Measurements from ENCODE around the gene APMAP. TPM values are rescaled to one million over a fixed set of nuclear protein-coding genes. Genes with fewer than 3 reads are reported as not detected.
A peak's percentile ranks its signal among the peaks of the same experiment; 100 is the strongest.

APMAP gene
- total RNA-seq, 1 donor from 2014 or later: 76.3 TPM

GRCh38 chr20:24935766-24936525 lies 56.6 kb downstream of the APMAP start:
- TF ChIP-seq, protein P1, sequence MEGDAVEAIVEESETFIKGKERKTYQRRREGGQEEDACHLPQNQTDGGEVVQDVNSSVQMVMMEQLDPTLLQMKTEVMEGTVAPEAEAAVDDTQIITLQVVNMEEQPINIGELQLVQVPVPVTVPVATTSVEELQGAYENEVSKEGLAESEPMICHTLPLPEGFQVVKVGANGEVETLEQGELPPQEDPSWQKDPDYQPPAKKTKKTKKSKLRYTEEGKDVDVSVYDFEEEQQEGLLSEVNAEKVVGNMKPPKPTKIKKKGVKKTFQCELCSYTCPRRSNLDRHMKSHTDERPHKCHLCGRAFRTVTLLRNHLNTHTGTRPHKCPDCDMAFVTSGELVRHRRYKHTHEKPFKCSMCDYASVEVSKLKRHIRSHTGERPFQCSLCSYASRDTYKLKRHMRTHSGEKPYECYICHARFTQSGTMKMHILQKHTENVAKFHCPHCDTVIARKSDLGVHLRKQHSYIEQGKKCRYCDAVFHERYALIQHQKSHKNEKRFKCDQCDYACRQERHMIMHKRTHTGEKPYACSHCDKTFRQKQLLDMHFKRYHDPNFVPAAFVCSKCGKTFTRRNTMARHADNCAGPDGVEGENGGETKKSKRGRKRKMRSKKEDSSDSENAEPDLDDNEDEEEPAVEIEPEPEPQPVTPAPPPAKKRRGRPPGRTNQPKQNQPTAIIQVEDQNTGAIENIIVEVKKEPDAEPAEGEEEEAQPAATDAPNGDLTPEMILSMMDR (IDR thresholded peaks at IDR 0.05): no peak
- H3K4me3 Mint-ChIP-seq (ENCODE audit: unreplicated experiment): no peak overlapping the region

GRCh38 chr20:24935140-24935539 lies 57.4 kb downstream of the APMAP start:
- no peaks in the 10 kb centered on the region for H3K9me3 Mint-ChIP-seq (ENCODE audit: unreplicated experiment)
- H3K27ac Mint-ChIP-seq (ENCODE audit: unreplicated experiment): no peak overlapping the region
- DNase-seq (ENCODE audit: extremely low spot score, unreplicated experiment): peak; percentile 73
- H3K4me1 Mint-ChIP-seq (ENCODE audit: unreplicated experiment): peaks cover 14% of the 10 kb centered on the region
- peaks cover 6% of the 10 kb centered on the region for H3K27me3 Mint-ChIP-seq (ENCODE audit: unreplicated experiment)
- H3K4me3 Mint-ChIP-seq (ENCODE audit: unreplicated experiment): no peak overlapping the region
- no peaks in the 10 kb centered on the region for H3K36me3 Mint-ChIP-seq (ENCODE audit: unreplicated experiment)
- TF ChIP-seq, protein P1 (IDR thresholded peaks at IDR 0.05): no peak

More at GRCh38 chr20:24935766-24936525, 56.6 kb downstream of the APMAP start:
- Mint-ChIP-seq H3K36me3 (ENCODE audit: unreplicated experiment) (no peaks in the 10 kb centered on the region), H3K9me3 (ENCODE audit: unreplicated experiment) (peaks cover 6% of the 10 kb centered on the region), H3K27ac (ENCODE audit: unreplicated experiment) (no peak overlapping the region), H3K27me3 (ENCODE audit: unreplicated experiment) (peaks cover 11% of the 10 kb centered on the region), H3K4me1 (ENCODE audit: unreplicated experiment) (peaks cover 14% of the 10 kb centered on the region)
- DNase-seq (ENCODE audit: extremely low spot score, unreplicated experiment): peak; percentile 77

DNA sequence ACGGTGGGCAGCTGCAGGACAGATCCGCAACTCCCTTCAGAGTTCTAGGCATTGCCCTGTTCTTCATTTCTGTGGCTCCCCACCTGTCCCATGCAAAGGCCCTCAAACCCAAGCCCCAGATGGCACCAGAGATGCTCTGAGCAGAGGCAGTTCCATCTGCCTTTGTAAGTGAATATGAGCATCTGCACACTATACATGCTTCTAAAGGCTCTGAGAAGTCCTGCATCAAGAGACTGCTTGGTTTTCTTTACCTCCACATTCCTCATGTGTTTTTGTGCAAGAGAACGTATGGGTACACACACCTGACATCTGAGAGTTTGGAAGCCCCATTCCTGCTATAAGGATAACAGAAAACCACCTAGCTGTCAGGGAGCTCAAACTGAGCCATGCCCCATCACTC lies 57.8 kb downstream of the APMAP start:
- no peak overlapping the region for H3K27ac Mint-ChIP-seq (ENCODE audit: unreplicated experiment)
- no peaks in the 10 kb centered on the region for H3K9me3 Mint-ChIP-seq (ENCODE audit: unreplicated experiment)
- peaks cover 14% of the 10 kb centered on the region for H3K4me1 Mint-ChIP-seq (ENCODE audit: unreplicated experiment)
- DNase-seq (ENCODE audit: extremely low spot score, unreplicated experiment): peak; percentile 8
- no peaks in the 10 kb centered on the region for H3K36me3 Mint-ChIP-seq (ENCODE audit: unreplicated experiment)
- H3K4me3 Mint-ChIP-seq (ENCODE audit: unreplicated experiment): no peak overlapping the region
- H3K27me3 Mint-ChIP-seq (ENCODE audit: unreplicated experiment): peaks cover 7% of the 10 kb centered on the region
- TF ChIP-seq, protein P1 (IDR thresholded peaks at IDR 0.05): no peak

GRCh38 chr20:24934101-24934661 lies 58.4 kb downstream of the APMAP start:
- Mint-ChIP-seq H3K4me1 (ENCODE audit: unreplicated experiment) (peaks cover 14% of the 10 kb centered on the region), H3K36me3 (ENCODE audit: unreplicated experiment) (no peaks in the 10 kb centered on the region)
- peak; percentile 77 for DNase-seq (ENCODE audit: extremely low spot score, unreplicated experiment)

More at GRCh38 chr20:24934101-24934661, 58.4 kb downstream of the APMAP start:
- Mint-ChIP-seq H3K9me3 (ENCODE audit: unreplicated experiment) (no peaks in the 10 kb centered on the region), H3K27me3 (ENCODE audit: unreplicated experiment) (peaks cover 8% of the 10 kb centered on the region), H3K27ac (ENCODE audit: unreplicated experiment) (no peak overlapping the region), H3K4me3 (ENCODE audit: unreplicated experiment) (no peak overlapping the region)
- TF ChIP-seq, protein P1 (IDR thresholded peaks at IDR 0.05): no peak

All from osteocyte (in vitro differentiated cells).